MM.1S (cell line): ENCODE data around the gene MIEF2.

Experiments used
- CTCF ChIP-seq: fragments of 300-600 bp; sonication (generic); IDR thresholded peaks from 2 replicates; pipeline ENCODE4 v1.5.1; 2016; ENCODE audit warnings: antibody characterized with exemption, low read length, mixed read lengths
- EZH2 ChIP-seq: fragments of 300-600 bp; sonication (generic); optimal IDR thresholded peaks from 2 replicates; pipeline ENCODE3; 2017; ENCODE audit warnings: low read depth, mild to moderate bottlenecking, antibody characterized with exemption, low read length, mixed read lengths
- EZH2phosphoT487 ChIP-seq: fragments of 300-600 bp; sonication (generic); IDR thresholded peaks from 2 replicates; pipeline ENCODE4 v1.6.1; 2018; ENCODE audit warnings: antibody characterized with exemption, low read length

DNA sequence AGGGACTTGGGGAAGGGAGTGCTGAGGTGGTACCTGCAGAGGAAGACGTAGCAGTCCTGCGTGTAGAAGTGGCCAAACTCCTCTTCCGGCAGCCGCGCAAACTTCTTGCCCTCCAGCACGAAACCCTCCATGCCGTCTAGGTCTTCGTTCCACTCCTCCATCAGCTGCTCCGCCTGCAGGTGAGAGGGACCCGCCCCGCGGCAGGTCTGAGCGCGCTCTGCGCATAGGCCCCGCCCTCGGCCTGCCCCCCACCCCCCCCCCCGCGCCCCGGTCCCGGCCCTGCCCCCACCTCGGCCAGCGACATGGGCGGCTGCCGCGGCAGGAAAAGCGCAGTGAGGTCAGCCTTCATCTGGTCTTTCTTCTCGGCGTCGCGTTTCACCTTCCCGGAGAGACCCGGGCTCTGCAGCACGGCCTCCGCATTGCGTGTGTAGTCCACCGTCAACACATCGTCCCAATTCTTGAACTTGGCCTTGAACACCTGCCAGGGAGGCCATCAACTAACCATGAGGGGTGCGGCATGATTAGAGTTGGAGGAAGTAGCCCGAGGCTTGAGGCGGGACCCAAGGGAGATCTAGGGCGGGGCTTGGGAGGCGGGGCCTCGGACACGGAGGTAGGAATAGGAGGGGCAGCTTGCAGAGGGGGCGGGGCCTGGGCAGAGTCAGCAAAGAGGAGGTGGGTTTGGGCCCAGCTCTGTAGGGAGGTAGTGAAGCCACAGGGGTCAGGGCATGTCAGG is 13.4 kb upstream of the MIEF2 start:
- TF ChIP-seq CTCF (no peak), EZH2phosphoT487 (no peak), EZH2 (no peak)
